SKM-1 treated with dmso at 0.1 percent for 144 hours (cell line): ENCODE measurements around the gene PPM1B.
"Not testable (repeated sequence)": the region's sequence is repeated elsewhere in the genome, so short reads cannot be mapped to it uniquely, and the experiment has no call there.

Experiments used
- DNase-seq: peaks from one replicate; lab custom pipeline; 2025; ENCODE audit not compliant: unreplicated experiment; lab: John Stamatoyannopoulos, UW

The PPM1B gene

GRCh38 chr2:44168681-44169154, at the start of gene PPM1B:
PPM1B (plus strand) TSS chr2:44168875; CDS start chr2:44201200, 32,325 bp downstream.
- no peak for DNase-seq

DNA sequence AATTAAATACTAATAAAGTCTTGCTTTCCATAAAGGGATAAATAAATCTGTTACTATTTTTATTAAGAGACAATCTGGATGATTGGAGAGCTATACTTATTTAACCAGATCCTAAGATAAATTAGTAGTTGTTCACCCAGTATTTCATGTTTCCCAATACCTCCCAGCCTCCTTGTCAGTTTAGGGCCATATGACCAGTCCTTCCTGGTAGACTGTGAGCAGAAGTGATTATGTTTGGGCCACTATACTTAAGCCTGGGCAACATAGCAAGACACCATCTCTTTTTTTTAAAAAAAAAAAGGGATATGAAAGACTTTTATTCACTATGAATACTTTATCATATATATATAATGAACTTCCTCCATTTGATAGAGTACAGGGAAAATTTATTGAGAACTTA, 48.8 kb upstream of the PPM1B start:
- no peak for DNase-seq

- DNase-seq, result peak; percentile 85
These were observed 48.2 kb upstream of the PPM1B start for GRCh38 chr2:44120428-44120827.

DNA sequence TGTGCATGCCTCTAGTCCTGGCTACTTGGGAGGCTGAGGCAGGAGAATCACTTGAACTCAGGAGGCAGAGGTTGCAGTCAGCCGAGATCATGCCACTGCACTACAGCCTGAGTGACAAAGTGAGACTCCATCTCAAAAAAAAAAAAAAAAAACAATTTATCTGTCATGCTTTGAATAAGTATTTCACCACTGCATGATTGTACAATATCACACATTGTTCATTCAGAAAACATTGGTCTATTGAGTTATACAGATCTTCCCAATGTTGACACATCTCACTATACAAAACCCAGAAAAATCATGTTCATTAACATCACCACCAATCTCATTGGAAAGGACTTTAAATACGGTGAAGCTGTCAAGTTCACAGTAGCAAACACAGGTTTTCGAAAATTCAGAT, 46.8 kb upstream of the PPM1B start:
- DNase-seq, result no peak

GRCh38 chr2:44124500-44124899, 44.2 kb upstream of the PPM1B start:
- DNase-seq, result no peak

- no peak for DNase-seq
These were observed 42.4 kb upstream of the PPM1B start for GRCh38 chr2:44126106-44126797.

DNA sequence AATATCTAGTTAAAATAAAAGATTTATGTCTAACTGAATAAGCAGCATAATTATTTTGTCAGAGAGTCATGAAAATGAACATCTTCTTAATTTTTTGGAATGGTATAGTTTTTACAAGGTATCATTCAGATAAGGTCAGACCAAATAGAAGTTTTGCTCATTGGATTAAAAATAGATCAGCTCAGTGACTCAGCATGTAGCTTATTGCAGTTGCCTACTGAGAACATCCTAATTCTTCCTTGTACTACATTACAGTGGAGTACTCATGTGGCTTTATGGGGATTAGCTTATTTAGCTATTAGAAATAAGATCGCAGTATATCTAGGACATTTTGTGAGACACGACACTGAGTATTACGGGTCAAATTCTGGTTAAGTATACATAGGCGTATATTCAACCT, 38.2 kb upstream of the PPM1B start:
- no peak for DNase-seq

GRCh38 chr2:44131177-44131576, 37.5 kb upstream of the PPM1B start:
- no peak for DNase-seq

- DNase-seq, result not testable (repeated sequence)
These were observed 35.1 kb upstream of the PPM1B start for GRCh38 chr2:44133602-44134001.

- DNase-seq, result no peak
These were observed 33.8 kb upstream of the PPM1B start for GRCh38 chr2:44134848-44135247.

- no peak for DNase-seq
These were observed 33.4 kb upstream of the PPM1B start for GRCh38 chr2:44135296-44135695.

DNA sequence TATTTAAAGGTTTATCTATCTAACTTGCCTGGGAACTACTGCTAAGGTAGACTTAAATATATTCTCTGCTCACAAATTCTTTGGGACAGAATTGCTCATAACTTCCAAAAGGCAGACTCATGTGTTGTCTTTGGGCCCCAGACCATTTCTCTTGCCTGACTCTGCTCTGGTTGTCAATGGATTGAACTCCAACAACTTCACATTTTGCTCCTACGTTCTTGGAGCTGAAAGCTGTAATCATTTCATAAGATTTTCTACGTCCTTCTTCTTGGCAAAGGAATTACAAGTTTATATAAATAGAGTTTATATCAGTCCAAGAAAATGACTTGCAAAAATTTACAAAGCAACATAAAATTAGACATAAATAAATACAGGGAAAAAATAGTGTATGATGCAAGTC, 32.9 kb upstream of the PPM1B start:
- DNase-seq, result no peak

- DNase-seq, result no peak
These were observed 32.4 kb upstream of the PPM1B start for GRCh38 chr2:44136252-44136651.

DNA sequence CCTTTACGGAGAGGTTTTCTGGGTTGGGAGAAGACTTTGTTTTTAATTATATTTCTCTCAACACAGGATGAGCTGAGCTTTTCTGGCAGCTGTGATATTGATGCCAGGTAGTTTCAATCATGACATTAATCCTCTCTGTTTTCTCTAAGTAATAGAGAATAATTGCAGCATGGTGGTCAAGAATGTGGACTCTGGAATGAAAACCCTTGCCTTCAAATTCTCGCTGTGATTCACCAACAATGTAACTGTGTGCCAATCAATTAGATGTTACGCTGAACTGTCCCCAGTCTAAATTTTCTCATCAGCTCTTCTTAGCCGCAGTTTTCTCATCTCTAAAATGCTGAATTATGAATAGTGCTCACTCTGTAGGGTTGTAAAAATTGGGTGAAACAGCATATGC, 31.6 kb upstream of the PPM1B start:
- no peak for DNase-seq

GRCh38 chr2:44137872-44138551, 30.7 kb upstream of the PPM1B start:
- no peak for DNase-seq

DNA sequence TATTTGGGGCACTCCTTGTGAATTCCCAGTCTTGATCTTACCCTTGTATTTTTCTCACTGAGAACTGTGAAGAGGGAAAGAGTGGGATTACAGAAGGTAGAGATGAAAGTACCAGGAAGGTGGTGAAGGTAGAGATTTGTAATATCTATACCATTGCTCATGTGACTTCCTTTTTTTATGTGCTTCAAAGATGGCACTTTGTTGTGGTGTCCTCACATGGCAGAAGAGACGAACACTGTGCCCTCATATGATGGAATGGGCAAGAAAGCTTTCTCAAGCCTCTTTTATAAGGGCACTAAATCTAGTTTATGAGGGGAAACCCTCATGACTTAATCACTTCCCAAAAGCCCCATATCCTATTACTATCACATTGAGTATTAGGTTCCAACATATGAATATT, 28.9 kb upstream of the PPM1B start:
- no peak for DNase-seq

DNA sequence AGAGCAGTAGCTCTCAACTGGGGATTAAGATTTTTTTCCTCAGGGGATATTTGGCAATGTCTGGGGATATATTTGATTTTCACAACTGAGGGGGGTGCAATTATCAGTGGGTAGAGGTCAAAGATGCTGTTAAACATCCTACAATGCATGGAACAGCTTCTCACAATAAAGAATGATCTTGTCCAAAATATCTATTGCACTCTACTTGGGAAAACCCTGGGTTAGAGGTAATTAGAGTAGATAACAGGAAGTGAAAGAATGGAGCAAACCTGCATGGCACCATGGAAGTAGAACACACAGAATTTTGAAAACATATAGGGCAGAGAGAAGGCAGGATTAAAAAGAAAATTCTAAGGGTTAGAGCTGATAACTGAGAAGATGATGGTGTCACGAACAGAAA, 26.4 kb upstream of the PPM1B start:
- no peak for DNase-seq

GRCh38 chr2:44143701-44144100, 25.0 kb upstream of the PPM1B start:
- DNase-seq, result no peak

DNA sequence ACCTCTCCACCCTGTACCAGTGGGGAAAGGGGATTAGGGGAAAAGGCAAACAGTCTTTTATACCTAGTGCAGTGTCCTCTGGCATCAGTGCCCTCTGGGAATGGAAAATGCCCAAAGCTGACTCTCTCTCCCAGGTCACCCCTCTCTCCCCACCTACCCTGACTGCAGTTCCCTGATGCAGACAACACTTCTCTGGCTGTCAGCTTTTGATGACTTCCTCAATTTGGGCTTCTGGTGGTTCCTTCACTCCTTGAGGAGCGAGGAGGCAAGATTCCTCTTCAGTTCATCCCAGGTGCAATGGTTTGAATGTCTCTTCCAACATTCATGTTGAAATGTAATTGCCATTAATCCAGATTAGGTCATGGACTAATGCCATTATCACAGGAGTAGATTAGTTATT, 19.7 kb upstream of the PPM1B start:
- no peak for DNase-seq

- DNase-seq, result no peak
These were observed 18.2 kb upstream of the PPM1B start for GRCh38 chr2:44150473-44150872.

DNA sequence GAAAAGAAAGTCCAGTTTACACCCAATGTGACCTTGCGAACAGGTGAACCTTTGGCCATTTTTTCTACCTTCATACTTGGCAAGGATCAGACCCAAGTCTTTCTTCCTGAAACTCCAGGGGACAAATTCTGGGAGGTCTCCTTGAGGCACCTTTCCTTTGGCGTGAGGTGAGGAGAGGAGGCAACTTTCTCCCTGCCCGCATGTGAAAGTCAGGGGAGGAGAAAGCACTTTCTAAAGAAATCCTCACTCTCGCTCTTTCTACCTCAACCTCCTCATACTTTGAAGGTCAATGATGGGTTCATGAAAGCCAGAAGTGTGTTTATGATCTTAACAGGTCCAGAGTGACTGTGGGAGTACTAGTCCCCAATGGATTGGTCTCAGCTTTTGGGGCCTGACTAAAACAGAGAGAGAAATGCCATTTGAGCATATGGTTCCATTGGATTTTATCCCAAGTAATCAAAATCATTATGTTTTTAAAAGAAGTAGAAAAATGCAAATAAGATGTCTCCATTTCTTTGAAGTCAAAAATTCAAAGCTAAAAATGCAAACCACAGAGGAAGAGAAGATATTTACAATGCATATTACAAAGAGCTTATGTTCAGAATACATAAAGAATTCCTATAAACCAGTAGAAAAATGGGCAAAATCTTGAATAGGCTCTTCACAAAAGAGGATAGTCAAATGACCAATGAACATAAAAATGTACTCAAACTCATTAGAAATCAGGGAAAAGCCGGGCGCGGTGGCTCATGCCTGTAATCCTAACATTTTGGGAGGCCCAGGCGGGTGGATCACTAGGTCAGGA, 15.6 kb upstream of the PPM1B start:
- no peak for DNase-seq
